IPS-NIHi7 (cell line): Measurements from ENCODE around the gene TNFAIP8L3.
A peak's percentile ranks its signal among the peaks of the same experiment; 100 is the strongest.

Experiments
- DNase-seq: peaks from one replicate; pipeline ENCODE4 v3.0.0; 2012; ENCODE audit warnings: mixed read lengths; ENCODE audit errors: extremely low spot score

Gene TNFAIP8L3

GRCh38 chr15:51117270-51117669 lies 22.6 kb upstream of the TNFAIP8L3 start:
- no peak for DNase-seq

- DNase-seq, result no peak
Observed at GRCh38 chr15:51114437-51115119, 19.9 kb upstream of the TNFAIP8L3 start.

GRCh38 chr15:51112078-51112477 lies 17.4 kb upstream of the TNFAIP8L3 start:
- DNase-seq, result no peak

- DNase-seq, result no peak
Observed at GRCh38 chr15:51111061-51111460, 16.4 kb upstream of the TNFAIP8L3 start.

GRCh38 chr15:51110171-51110570 lies 15.5 kb upstream of the TNFAIP8L3 start:
- no peak for DNase-seq

- no peak for DNase-seq
Observed at GRCh38 chr15:51108933-51109550, 14.3 kb upstream of the TNFAIP8L3 start.

GRCh38 chr15:51107612-51108011 lies 12.9 kb upstream of the TNFAIP8L3 start:
- no peak for DNase-seq

- no peak for DNase-seq
Observed at GRCh38 chr15:51106481-51106880, 11.8 kb upstream of the TNFAIP8L3 start.

GRCh38 chr15:51105430-51106016 lies 10.8 kb upstream of the TNFAIP8L3 start:
- no peak for DNase-seq

GRCh38 chr15:51104512-51104911 lies 9.8 kb upstream of the TNFAIP8L3 start:
- no peak for DNase-seq

GRCh38 chr15:51103330-51103729 lies 8.6 kb upstream of the TNFAIP8L3 start:
- no peak for DNase-seq

GRCh38 chr15:51100785-51101489 lies 6.2 kb upstream of the TNFAIP8L3 start:
- DNase-seq, result no peak

- no peak for DNase-seq
Observed at GRCh38 chr15:51099185-51099584, 4.5 kb upstream of the TNFAIP8L3 start.

- DNase-seq, result no peak
Observed at GRCh38 chr15:51098331-51098619, 3.6 kb upstream of the TNFAIP8L3 start.

GRCh38 chr15:51097553-51098330 lies 3.0 kb upstream of the TNFAIP8L3 start:
- DNase-seq, result no peak

- no peak for DNase-seq
Observed at GRCh38 chr15:51096976-51097375, 2.3 kb upstream of the TNFAIP8L3 start.

GRCh38 chr15:51095681-51096331 lies 1.1 kb upstream of the TNFAIP8L3 start:
- DNase-seq, result no peak

- peak; percentile 45 for DNase-seq
Observed at GRCh38 chr15:51093839-51094605, 684 bp downstream of the TNFAIP8L3 start.

- no peak for DNase-seq
Observed at GRCh38 chr15:51093488-51093838, 1.2 kb downstream of the TNFAIP8L3 start.

- no peak for DNase-seq
Observed at GRCh38 chr15:51092480-51093040, 2.1 kb downstream of the TNFAIP8L3 start.

GRCh38 chr15:51090753-51091152 lies 4.0 kb downstream of the TNFAIP8L3 start:
- DNase-seq, result no peak
